HEK293 (cell line): ENCODE results near the gene CA11.

Experiments used
- CTCF ChIP-seq: fragments of 450-650 bp; formaldehyde crosslinking; IDR thresholded peaks from 2 replicates; pipeline ENCODE4 v1.5.1; 2016; ENCODE audit warnings: missing biosample characterization, missing genetic modification characterization
- ZNF140 ChIP-seq: fragments of 450-650 bp; formaldehyde crosslinking; IDR thresholded peaks from 2 replicates; pipeline ENCODE4 v1.5.1; 2016; ENCODE audit warnings: missing biosample characterization, missing genetic modification characterization
- ZNF791 ChIP-seq: fragments of 450-650 bp; formaldehyde crosslinking; IDR thresholded peaks from 2 replicates; pipeline ENCODE4 v1.5.1; 2016; ENCODE audit warnings: missing biosample characterization, missing genetic modification characterization

GRCh38 chr19:48648134-48648533, 2.1 kb upstream of the CA11 start:
- TF ChIP-seq ZNF140 (tag by site-specific recombination), result no peak
- TF ChIP-seq ZNF791 (tag by site-specific recombination), result no peak
- TF ChIP-seq CTCF (tag by site-specific recombination), result no peak
